CD4-positive, alpha-beta T cell treated with Interleukin-12 subunit alpha and Interleukin-12 subunit beta, for 1 hour (primary cell): ENCODE measurements around the gene PYCARD.
A peak's percentile ranks its signal among the peaks of the same experiment; 100 is the strongest.
"Not testable (repeated sequence)": the region's sequence is repeated elsewhere in the genome, so short reads cannot be mapped to it uniquely, and the experiment has no call there.

Experiments
- DNase-seq: peaks from one replicate; pipeline ENCODE4 v3.0.0-alpha.2; 2020

PYCARD gene

GRCh38 chr16:31214708-31215286 lies 12.2 kb upstream of the PYCARD start:
- DNase-seq = no peak

- DNase-seq = no peak
These were observed 11.5 kb upstream of the PYCARD start, which contains the start of gene TRIM72 for GRCh38 chr16:31213877-31214707. Gene TRIM72, plus strand, starts transcription at chr16:31214119. Its CDS starts 620 bp downstream, at chr16:31214739.

GRCh38 chr16:31213342-31213741 lies 10.8 kb upstream of the PYCARD start:
- DNase-seq = no peak

- no peak for DNase-seq
These were observed 4.2 kb upstream of the PYCARD start for GRCh38 chr16:31206776-31207175.

GRCh38 chr16:31204871-31205666 lies 2.5 kb upstream of the PYCARD start:
- DNase-seq = no peak

- DNase-seq = peak; percentile 45
These were observed 762 bp downstream of the PYCARD start for GRCh38 chr16:31201582-31202413.

GRCh38 chr16:31200821-31201568 lies 1.6 kb downstream of the PYCARD start:
- DNase-seq = peak; percentile 53

- DNase-seq = not testable (repeated sequence)
These were observed 2.4 kb downstream of the PYCARD start for GRCh38 chr16:31200111-31200510.

GRCh38 chr16:31199430-31200041 lies 3.0 kb downstream of the PYCARD start:
- no peak for DNase-seq

GRCh38 chr16:31198207-31198882 lies 4.2 kb downstream of the PYCARD start:
- DNase-seq = no peak

- DNase-seq = no peak
These were observed 6.1 kb downstream of the PYCARD start for GRCh38 chr16:31196324-31197088.

- not testable (repeated sequence) for DNase-seq
These were observed 6.7 kb downstream of the PYCARD start for GRCh38 chr16:31195861-31196260.

GRCh38 chr16:31194898-31195297 lies 7.7 kb downstream of the PYCARD start:
- no peak for DNase-seq

- no peak for DNase-seq
These were observed 8.7 kb downstream of the PYCARD start for GRCh38 chr16:31193874-31194273.

GRCh38 chr16:31192856-31193642 lies 9.5 kb downstream of the PYCARD start:
- DNase-seq = no peak

- no peak for DNase-seq
These were observed 10.7 kb downstream of the PYCARD start for GRCh38 chr16:31191697-31192428.

- no peak for DNase-seq
These were observed 11.6 kb downstream of the PYCARD start for GRCh38 chr16:31190818-31191444.

GRCh38 chr16:31190061-31190460 lies 12.5 kb downstream of the PYCARD start:
- no peak for DNase-seq
